Fibroblast of mammary gland (primary cell): ENCODE results near the gene AMIGO1.

Experiments used
- DNase-seq: peaks from one replicate; pipeline ENCODE4 v3.0.0-alpha.2; 2010; ENCODE audit warnings: low read depth
- H3K4me3 ChIP-seq: 2 replicates; pipeline ENCODE4 v1.5.1; 2011; ENCODE audit warnings: low read depth, mild to moderate bottlenecking, low read length, moderate library complexity; ENCODE audit not compliant: control insufficient read depth
- TF ChIP-seq, protein P1 (sequence below): conservative IDR thresholded peaks from 2 replicates; pipeline ENCODE4 v1.5.1; 2011; ENCODE audit warnings: low read depth, low read length, inconsistent platforms; ENCODE audit not compliant: control insufficient read depth, insufficient read depth

AMIGO1 gene

DNA sequence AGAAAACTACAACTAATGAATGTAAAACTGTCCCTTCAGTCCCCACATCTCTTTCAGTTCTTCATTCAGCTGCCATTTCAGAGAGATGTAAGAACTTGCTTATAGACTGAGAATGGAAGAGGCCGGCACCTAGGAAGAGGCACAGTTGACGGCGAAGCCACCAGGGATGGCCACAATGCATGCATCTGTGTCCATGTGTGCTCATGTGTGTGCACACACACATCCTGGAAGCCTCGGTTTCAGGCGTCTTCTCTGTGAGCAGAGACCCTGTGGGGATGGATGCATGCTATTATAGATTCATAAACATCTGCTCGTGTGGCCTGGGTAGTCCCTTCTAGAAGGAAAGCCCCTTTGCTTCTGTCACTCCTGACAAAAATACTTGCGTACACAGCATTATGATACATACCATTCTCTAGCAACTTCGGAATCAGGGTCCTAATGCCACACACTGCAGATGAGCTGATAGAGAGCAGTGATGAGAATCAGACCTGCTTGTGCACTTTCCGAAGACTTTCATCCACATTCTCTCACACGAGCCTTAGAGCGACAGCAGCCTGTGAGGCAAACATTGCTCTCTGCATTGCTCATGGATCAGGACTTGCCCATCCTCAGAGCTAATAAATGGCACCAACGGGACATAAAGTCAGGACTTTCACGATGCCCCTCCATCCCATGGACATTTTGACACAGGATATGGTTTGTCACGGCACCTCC lies 17.7 kb upstream of the AMIGO1 start:
- TF ChIP-seq, protein P1, sequence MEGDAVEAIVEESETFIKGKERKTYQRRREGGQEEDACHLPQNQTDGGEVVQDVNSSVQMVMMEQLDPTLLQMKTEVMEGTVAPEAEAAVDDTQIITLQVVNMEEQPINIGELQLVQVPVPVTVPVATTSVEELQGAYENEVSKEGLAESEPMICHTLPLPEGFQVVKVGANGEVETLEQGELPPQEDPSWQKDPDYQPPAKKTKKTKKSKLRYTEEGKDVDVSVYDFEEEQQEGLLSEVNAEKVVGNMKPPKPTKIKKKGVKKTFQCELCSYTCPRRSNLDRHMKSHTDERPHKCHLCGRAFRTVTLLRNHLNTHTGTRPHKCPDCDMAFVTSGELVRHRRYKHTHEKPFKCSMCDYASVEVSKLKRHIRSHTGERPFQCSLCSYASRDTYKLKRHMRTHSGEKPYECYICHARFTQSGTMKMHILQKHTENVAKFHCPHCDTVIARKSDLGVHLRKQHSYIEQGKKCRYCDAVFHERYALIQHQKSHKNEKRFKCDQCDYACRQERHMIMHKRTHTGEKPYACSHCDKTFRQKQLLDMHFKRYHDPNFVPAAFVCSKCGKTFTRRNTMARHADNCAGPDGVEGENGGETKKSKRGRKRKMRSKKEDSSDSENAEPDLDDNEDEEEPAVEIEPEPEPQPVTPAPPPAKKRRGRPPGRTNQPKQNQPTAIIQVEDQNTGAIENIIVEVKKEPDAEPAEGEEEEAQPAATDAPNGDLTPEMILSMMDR: no peak
- no peak overlapping the region for H3K4me3 ChIP-seq
- DNase-seq: no peak

DNA sequence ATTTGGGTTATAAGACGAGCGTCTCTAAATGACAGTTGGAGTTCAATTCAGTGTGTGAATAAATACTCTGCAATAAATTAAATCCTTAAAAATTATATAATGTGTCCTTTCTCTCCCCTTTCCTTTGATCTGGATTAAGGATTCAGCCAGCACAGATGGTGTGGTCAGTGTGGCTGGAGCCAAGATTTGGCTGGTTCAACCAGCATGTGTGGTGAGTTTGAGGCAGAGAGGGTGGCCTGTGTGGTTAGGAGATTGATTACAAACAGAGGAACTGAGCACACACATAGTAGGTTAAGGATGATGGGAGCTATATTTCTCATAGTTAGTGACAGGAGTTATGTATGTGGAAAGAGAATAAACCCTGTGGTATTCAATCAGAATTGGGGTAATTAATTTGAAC lies 14.2 kb upstream of the AMIGO1 start:
- peak; percentile 42 for DNase-seq
- TF ChIP-seq, protein P1: no peak
- H3K4me3 ChIP-seq: no peak overlapping the region

DNA sequence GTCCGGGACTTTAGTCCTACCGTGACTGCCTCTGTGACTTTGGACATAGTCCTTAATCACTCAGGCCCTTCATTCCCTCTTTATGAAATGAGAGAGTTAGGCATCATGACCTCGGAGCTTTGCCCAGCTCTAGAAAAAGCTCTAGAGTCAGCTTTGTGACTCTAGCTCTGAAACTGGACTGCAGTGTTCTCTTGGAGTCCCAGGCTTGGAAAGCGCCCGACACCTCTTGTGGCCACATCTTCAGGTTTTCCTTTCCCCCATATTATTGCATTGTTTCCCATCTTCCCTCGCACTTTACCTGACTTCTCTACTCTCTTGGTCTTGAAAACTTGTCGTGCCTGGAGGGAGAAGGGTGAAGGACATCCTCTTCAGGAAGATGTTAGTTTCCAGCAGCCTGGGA lies 12.5 kb upstream of the AMIGO1 start:
- DNase-seq: no peak
- H3K4me3 ChIP-seq: no peak overlapping the region
- TF ChIP-seq, protein P1: no peak

DNA sequence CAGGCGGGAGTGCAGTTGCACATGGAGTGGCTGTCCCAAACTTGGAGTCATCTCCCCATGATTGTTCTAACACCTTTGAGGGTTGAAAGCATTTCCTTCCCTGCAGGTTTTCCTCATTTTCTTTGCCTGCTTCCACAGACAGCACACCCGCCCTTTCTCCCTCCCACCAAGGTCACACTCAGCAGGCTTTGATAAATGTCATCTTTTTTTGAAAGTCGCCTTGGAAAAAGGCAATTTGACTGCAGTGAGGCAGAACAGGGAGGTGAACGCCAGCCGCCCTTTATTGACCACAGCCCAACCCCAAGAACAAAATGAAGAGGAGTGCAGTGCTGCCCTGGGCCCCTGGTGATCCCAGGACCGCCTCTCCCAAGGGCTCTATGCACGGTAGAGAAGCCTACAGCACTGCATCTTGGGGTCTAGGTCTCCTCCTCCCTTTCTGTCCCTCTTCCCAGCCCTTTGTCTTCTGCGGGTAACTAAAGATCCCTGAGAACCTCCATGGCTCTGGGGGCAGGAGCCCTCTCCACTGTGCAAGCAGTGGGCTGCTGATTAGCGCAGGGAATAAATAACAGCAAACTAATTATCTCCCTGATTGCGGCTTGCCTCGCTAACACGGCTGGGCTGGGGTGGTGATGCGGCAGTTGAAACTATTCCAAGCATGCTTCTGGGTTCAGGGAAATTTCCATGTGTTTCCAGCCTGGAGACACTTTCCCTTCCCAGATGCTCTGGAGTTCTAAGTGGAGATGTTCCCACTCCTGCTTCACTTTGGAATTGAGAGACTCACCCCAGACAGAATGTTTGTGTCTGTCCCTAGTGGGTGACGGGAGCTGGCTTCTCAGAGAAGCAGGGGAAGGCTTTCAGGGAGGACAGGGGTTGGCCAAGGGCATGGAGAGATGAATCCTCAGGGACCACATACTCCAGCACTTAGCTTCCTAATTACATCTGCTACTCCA lies 11.8 kb upstream of the AMIGO1 start:
- DNase-seq: no peak
- TF ChIP-seq, protein P1: no peak

DNA sequence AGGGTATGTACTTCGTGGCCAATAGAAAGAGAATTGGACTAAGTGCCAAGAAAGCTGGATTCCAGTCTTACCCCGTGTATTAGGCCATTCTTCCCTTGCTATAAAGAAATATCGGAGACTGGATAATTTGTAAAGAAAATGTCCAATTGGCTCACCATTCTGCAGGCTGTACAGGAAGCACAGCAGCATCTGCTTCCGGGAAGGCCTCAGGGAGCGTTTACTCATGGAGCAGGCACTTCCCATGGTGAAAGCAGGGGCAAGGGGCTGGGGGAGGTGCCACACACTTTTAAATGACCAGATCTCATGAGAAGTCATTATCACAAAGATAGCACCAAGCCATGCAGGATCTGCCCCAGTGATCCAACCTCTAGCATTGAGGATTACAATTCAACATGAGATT lies 7.8 kb upstream of the AMIGO1 start:
- H3K4me3 ChIP-seq: no peak overlapping the region
- TF ChIP-seq, protein P1: no peak
- DNase-seq: no peak

More for the DNA sequence above, 11.8 kb upstream of the AMIGO1 start:
- H3K4me3 ChIP-seq: no peak overlapping the region

- no peak for DNase-seq
- H3K4me3 ChIP-seq: no peak overlapping the region
- TF ChIP-seq, protein P1: no peak
Observed at GRCh38 chr1:109516872-109517271, 7.3 kb upstream of the AMIGO1 start.
